ENCODE measurements around the gene KCNN4. TPM values are rescaled to one million over a fixed set of nuclear protein-coding genes. Genes with fewer than 3 reads are reported as not detected.
"Not testable (repeated sequence)": the region's sequence is repeated elsewhere in the genome, so short reads cannot be mapped to it uniquely, and the experiment has no call there.

Gene KCNN4
- 1 to 10 TPM in 2 of 6 experiments, under 1 TPM in 4; 0.53 to 3.1 (median 0.81) TPM for total RNA-seq (2021; fragmentation: NEBNext Ultra II Directional; extraction: Animal tissue kit (Norgen Biotek cat#: 25700))
- long read RNA-seq, partial matches to known transcripts: 0 of 2 reads
- long read RNA-seq, other reads (novel, unspliced or antisense): 0 of 2 reads

GRCh38 chr19:43780706-43781525, at the start of gene KCNN4:
Gene KCNN4 (minus strand): TSS chr19:43780973. CDS start chr19:43780861, 112 bp downstream.
- Mint-ChIP-seq H3K9me3 (no peaks in the 10 kb centered on the region), H3K36me3 (ENCODE audit: low read depth) (no peaks in the 10 kb centered on the region), H3K27ac (peak within 1 kb of the TSS; percentile 59), H3K27me3 (ENCODE audit: insufficient read depth) (no peaks in the 10 kb centered on the region), H3K4me1 (ENCODE audit: low read depth) (peaks cover 67% of the 10 kb centered on the region), H3K4me3 (peak within 1 kb of the TSS; percentile 30)
- no peak for TF ChIP-seq CTCF (IDR thresholded peaks at IDR 0.05)
- peak; percentile 68 for DNase-seq

- H3K27me3 Mint-ChIP-seq (ENCODE audit: insufficient read depth): peaks cover 3% of the 10 kb centered on the region
- peaks cover 24% of the 10 kb centered on the region for H3K9me3 Mint-ChIP-seq
- peak within 1 kb of the TSS; percentile 86 for H3K27ac Mint-ChIP-seq
- peak within 1 kb of the TSS; percentile 91 for H3K4me3 Mint-ChIP-seq
- peak; percentile 83 for DNase-seq
- no peak for TF ChIP-seq CTCF (IDR thresholded peaks at IDR 0.05)
- peaks cover 23% of the 10 kb centered on the region for H3K4me1 Mint-ChIP-seq (ENCODE audit: low read depth)
- peaks cover 42% of the 10 kb centered on the region for H3K36me3 Mint-ChIP-seq (ENCODE audit: low read depth)
These were observed 46.3 kb upstream of the KCNN4 start, which contains the start of gene ZNF283 for GRCh38 chr19:43826787-43827754. Gene ZNF283 (plus strand): TSS chr19:43827321. CDS start chr19:43833505, 6,184 bp downstream.

GRCh38 chr19:43824572-43824971, 43.8 kb upstream of the KCNN4 start:
- peaks cover 33% of the 10 kb centered on the region for H3K4me1 Mint-ChIP-seq (ENCODE audit: low read depth)
- not testable (repeated sequence) for H3K4me3 Mint-ChIP-seq, DNase-seq, H3K27ac Mint-ChIP-seq
- H3K27me3 Mint-ChIP-seq (ENCODE audit: insufficient read depth): peaks cover 11% of the 10 kb centered on the region
- H3K9me3 Mint-ChIP-seq: peaks cover 16% of the 10 kb centered on the region
- H3K36me3 Mint-ChIP-seq (ENCODE audit: low read depth): peaks cover 29% of the 10 kb centered on the region

- Mint-ChIP-seq H3K27me3 (ENCODE audit: insufficient read depth) (peaks cover 11% of the 10 kb centered on the region), H3K9me3 (peaks cover 16% of the 10 kb centered on the region), H3K4me1 (ENCODE audit: low read depth) (peaks cover 33% of the 10 kb centered on the region), H3K36me3 (ENCODE audit: low read depth) (peaks cover 23% of the 10 kb centered on the region)
- DNase-seq, H3K4me3 Mint-ChIP-seq, H3K27ac Mint-ChIP-seq: not testable (repeated sequence)
These were observed 43.1 kb upstream of the KCNN4 start for GRCh38 chr19:43823856-43824255.

GRCh38 chr19:43820884-43821215, 40.1 kb upstream of the KCNN4 start:
- H3K36me3 Mint-ChIP-seq (ENCODE audit: low read depth): peaks cover 13% of the 10 kb centered on the region
- H3K4me1 Mint-ChIP-seq (ENCODE audit: low read depth): peaks cover 17% of the 10 kb centered on the region
- peaks cover 14% of the 10 kb centered on the region for H3K27me3 Mint-ChIP-seq (ENCODE audit: insufficient read depth)
- H3K27ac Mint-ChIP-seq: no peak overlapping the region
- TF ChIP-seq CTCF (IDR thresholded peaks at IDR 0.05): no peak
- H3K4me3 Mint-ChIP-seq: peak overlapping the region; percentile 85
- DNase-seq: no peak
- peaks cover 7% of the 10 kb centered on the region for H3K9me3 Mint-ChIP-seq

- Mint-ChIP-seq H3K4me1 (ENCODE audit: low read depth) (peaks cover 17% of the 10 kb centered on the region), H3K27me3 (ENCODE audit: insufficient read depth) (peaks cover 12% of the 10 kb centered on the region), H3K36me3 (ENCODE audit: low read depth) (peaks cover 13% of the 10 kb centered on the region), H3K9me3 (peaks cover 7% of the 10 kb centered on the region), H3K27ac (no peak overlapping the region), H3K4me3 (peak overlapping the region; percentile 85)
- no peak for TF ChIP-seq CTCF (IDR thresholded peaks at IDR 0.05)
- no peak for DNase-seq
These were observed 39.5 kb upstream of the KCNN4 start for GRCh38 chr19:43820098-43820883.

All from HFFc6 (cell line).